Measurements from ENCODE around the gene SMIM24. TPM values are rescaled to one million over a fixed set of nuclear protein-coding genes. Genes with fewer than 3 reads are reported as not detected.

Gene SMIM24
- total and polyA plus RNA-seq, 9 of the 15 experiments (the other 6 are each of a cell fraction or from before 2014, with no cell fraction given): 0.45 to 12.3 (median 1.4) TPM; not detected in 1

DNA sequence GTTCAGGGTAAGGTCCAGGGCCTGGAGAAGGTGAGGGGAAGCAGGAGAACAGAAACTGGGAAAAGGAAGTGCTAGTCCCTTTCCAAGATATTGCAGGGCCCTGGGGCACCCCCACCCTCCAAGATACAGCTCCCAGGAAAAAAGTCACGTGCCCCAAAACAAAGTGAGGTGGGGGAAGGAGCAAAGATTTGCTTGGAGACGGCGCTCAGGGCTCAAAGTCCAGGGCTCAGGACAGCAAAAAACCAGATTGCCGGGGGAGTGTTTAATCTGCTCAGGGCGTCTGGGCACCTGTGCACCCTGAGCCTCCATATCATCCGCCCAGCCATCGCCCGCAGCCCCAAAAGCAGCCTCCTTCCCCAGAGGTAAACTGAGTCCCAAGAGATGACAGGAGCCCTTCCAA lies 6.3 kb downstream of the SMIM24 start:
- H4K20me1 ChIP-seq (replicated peaks; ENCODE audit: control insufficient read depth, insufficient read depth, low read length): no peaks in the 10 kb centered on the region
- in situ Hi-C loops (cut with MboI): loop anchor here (5.0 kb wide), 1 partner anchor 147 kb away; no protein-coding TSS in a partner anchor
- 24% methylated on average over 8 of the region's 8 CpGs for WGBS (ENCODE audit: insufficient coverage, low coverage, missing lambda C conversion rate)
- POLR2A ChIA-PET: interaction anchor here (0.6 kb wide), 1 partner anchor 8 kb away, joined by 3 read pairs; no protein-coding TSS in a partner anchor
- BruUV-seq (replicated peaks): no TSS peak
- no peak for DNase-seq (ENCODE audit: extremely low read depth in 1 of 4, low spot score in 3 of 4)
- H3K9me1 ChIP-seq (ENCODE audit: control insufficient read depth, insufficient read depth, low read length): no peaks in the 10 kb centered on the region
- CTCF ChIA-PET (ENCODE audit: low intra/inter-chr PET ratio): interaction anchor here (0.9 kb wide), 1 partner anchor 169 kb away, joined by 7 read pairs; no protein-coding TSS in a partner anchor
- H3K36me3 ChIP-seq (ENCODE audit: control insufficient read depth, insufficient read depth, low read length): no peaks in the 10 kb centered on the region
- no peaks in the 10 kb centered on the region for H3K9me3 ChIP-seq (replicated peaks; ENCODE audit: control insufficient read depth, insufficient read depth, low read depth, low read length)
- H3K27ac ChIP-seq (ENCODE audit: extremely low read depth, low read depth, low read length): no peak overlapping the region
- H2AFZ ChIP-seq (ENCODE audit: low read depth, low read length): no peak overlapping the region
- no peak overlapping the region for H3K9ac ChIP-seq (ENCODE audit: insufficient read depth in 1 of 2, low read depth in 2 of 2, low read length in 2 of 2)
- H3K4me2 ChIP-seq (ENCODE audit: insufficient read depth, low read length): no peak overlapping the region
- no peak for FAIRE-seq
- H3K79me2 ChIP-seq (ENCODE audit: control insufficient read depth, insufficient read depth, low read length): no peaks in the 10 kb centered on the region
- H3K4me3 ChIP-seq: no peak overlapping the region
- H3K4me1 ChIP-seq (replicated peaks in 1 of 2; ENCODE audit: control insufficient read depth in 2 of 2, insufficient read depth in 2 of 2, low read length in 2 of 2): peaks cover 11 to 21% of the 10 kb centered on the region in 2 experiments
- ATAC-seq: no peak
- no peaks in the 10 kb centered on the region for H3K27me3 ChIP-seq (ENCODE audit: control insufficient read depth in 2 of 2, insufficient read depth in 2 of 2, low read length in 2 of 2)
- intact Hi-C loops (cut with micrococcal nuclease): no loop called here
- no peak for TF ChIP-seq E2F3 (CRISPR knock-in tag; IDR thresholded peaks at IDR 0.05)
- no peak for TF ChIP-seq TAF1 (IDR thresholded peaks at IDR 0.05; ENCODE audit: control insufficient read depth, extremely low read depth, insufficient read depth, low read length, severe bottlenecking)
- TF ChIP-seq CEBPB (tag; IDR thresholded peaks at IDR 0.05): no peak
- no peak for TF ChIP-seq SNRNP70 (optimal IDR thresholded peaks at IDR 0.05; ENCODE audit: low read depth, low read length)
- TF ChIP-seq ZNF589 (CRISPR knock-in tag; IDR thresholded peaks at IDR 0.05; ENCODE audit: low read depth): no peak
- TF ChIP-seq, protein P1, sequence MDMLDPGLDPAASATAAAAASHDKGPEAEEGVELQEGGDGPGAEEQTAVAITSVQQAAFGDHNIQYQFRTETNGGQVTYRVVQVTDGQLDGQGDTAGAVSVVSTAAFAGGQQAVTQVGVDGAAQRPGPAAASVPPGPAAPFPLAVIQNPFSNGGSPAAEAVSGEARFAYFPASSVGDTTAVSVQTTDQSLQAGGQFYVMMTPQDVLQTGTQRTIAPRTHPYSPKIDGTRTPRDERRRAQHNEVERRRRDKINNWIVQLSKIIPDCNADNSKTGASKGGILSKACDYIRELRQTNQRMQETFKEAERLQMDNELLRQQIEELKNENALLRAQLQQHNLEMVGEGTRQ (CRISPR knock-in tag; IDR thresholded peaks at IDR 0.05): peak; percentile 29; the same call in 1 of the 2 replicates
- peak; percentile 46 for TF ChIP-seq USF1 (CRISPR knock-in tag; IDR thresholded peaks at IDR 0.05)
- TF ChIP-seq SPI1 (IDR thresholded peaks at IDR 0.05; ENCODE audit: borderline replicate concordance, low read depth, low read length): no peak
- peak; percentile 8; the same call in 1 of the 2 replicates for TF ChIP-seq TFE3 (CRISPR knock-in tag; IDR thresholded peaks at IDR 0.05)
- no peak for TF ChIP-seq TCF7L2 (IDR thresholded peaks at IDR 0.05; ENCODE audit: low read depth, low read length)
- no peak for TF ChIP-seq TEAD1 (CRISPR knock-in tag; IDR thresholded peaks at IDR 0.05)
- no peak for TF ChIP-seq RBM34 (IDR thresholded peaks at IDR 0.05; ENCODE audit: borderline replicate concordance, insufficient read depth, low read length)
